ENCODE data around the gene LTC4S.
"Not testable (repeated sequence)": the region's sequence is repeated elsewhere in the genome, so short reads cannot be mapped to it uniquely, and the experiment has no call there.

Gene LTC4S

DNA sequence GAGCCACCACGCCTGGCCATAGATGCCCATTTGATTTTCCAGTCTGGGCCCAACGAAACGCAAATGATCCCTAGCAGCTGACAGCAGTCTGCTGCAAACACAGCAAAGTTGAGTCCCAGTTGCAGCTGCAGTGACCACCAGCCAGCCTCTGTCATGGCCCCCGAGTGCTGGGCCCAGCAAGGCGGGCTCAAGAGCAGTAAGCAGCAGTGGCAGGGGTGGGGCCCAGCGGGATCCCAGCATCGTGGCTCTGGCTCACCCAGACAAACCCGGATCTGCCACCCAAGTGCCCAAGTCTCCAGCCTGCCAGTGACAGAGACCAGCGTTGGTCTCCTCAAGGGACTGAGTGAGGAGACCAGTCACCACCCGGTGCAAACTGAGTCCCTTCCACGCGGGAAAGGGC, 6.9 kb upstream of the LTC4S start:
- no peak for ATAC-seq
- TF ChIP-seq PPARA (CRISPR knock-in tag; IDR thresholded peaks at IDR 0.05; ENCODE audit: borderline replicate concordance) (no peak), CREB5 (CRISPR knock-in tag; IDR thresholded peaks at IDR 0.05; ENCODE audit: low read depth) (no peak), TCF4 (CRISPR knock-in tag; IDR thresholded peaks at IDR 0.05; ENCODE audit: borderline replicate concordance) (no peak), CSDC2 (CRISPR knock-in tag; IDR thresholded peaks at IDR 0.05) (no peak)

- ATAC-seq, result no peak
- no peak for TF ChIP-seq BACH2 (CRISPR knock-in tag; IDR thresholded peaks at IDR 0.05; ENCODE audit: borderline replicate concordance)
- TF ChIP-seq RARB (CRISPR knock-in tag; IDR thresholded peaks at IDR 0.05), result no peak
- TF ChIP-seq ZNF8 (CRISPR knock-in tag; IDR thresholded peaks at IDR 0.05), result no peak
- TF ChIP-seq TOX (CRISPR knock-in tag; IDR thresholded peaks at IDR 0.05; ENCODE audit: borderline replicate concordance), result no peak
- no peak for TF ChIP-seq ZNF565 (CRISPR knock-in tag; conservative IDR thresholded peaks at IDR 0.05; ENCODE audit: low read depth)
- TF ChIP-seq, protein P1, sequence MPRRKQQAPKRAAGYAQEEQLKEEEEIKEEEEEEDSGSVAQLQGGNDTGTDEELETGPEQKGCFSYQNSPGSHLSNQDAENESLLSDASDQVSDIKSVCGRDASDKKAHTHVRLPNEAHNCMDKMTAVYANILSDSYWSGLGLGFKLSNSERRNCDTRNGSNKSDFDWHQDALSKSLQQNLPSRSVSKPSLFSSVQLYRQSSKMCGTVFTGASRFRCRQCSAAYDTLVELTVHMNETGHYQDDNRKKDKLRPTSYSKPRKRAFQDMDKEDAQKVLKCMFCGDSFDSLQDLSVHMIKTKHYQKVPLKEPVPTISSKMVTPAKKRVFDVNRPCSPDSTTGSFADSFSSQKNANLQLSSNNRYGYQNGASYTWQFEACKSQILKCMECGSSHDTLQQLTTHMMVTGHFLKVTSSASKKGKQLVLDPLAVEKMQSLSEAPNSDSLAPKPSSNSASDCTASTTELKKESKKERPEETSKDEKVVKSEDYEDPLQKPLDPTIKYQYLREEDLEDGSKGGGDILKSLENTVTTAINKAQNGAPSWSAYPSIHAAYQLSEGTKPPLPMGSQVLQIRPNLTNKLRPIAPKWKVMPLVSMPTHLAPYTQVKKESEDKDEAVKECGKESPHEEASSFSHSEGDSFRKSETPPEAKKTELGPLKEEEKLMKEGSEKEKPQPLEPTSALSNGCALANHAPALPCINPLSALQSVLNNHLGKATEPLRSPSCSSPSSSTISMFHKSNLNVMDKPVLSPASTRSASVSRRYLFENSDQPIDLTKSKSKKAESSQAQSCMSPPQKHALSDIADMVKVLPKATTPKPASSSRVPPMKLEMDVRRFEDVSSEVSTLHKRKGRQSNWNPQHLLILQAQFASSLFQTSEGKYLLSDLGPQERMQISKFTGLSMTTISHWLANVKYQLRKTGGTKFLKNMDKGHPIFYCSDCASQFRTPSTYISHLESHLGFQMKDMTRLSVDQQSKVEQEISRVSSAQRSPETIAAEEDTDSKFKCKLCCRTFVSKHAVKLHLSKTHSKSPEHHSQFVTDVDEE (CRISPR knock-in tag; IDR thresholded peaks at IDR 0.05), result no peak
- TF ChIP-seq PATZ1 (CRISPR knock-in tag; IDR thresholded peaks at IDR 0.05; ENCODE audit: borderline replicate concordance), result no peak
- no peak for TF ChIP-seq OSR1 (CRISPR knock-in tag; IDR thresholded peaks at IDR 0.05)
- TF ChIP-seq CREB5 (CRISPR knock-in tag; IDR thresholded peaks at IDR 0.05; ENCODE audit: low read depth), result no peak
- no peak for TF ChIP-seq ARNTL (CRISPR knock-in tag; IDR thresholded peaks at IDR 0.05; ENCODE audit: borderline replicate concordance, low read depth)
- TF ChIP-seq GLIS3 (CRISPR knock-in tag; IDR thresholded peaks at IDR 0.05), result no peak
- TF ChIP-seq ZC3H10 (CRISPR knock-in tag; IDR thresholded peaks at IDR 0.05), result no peak
- TF ChIP-seq POU6F1 (CRISPR knock-in tag; IDR thresholded peaks at IDR 0.05; ENCODE audit: borderline replicate concordance, low read depth), result no peak
- no peak for TF ChIP-seq CSDC2 (CRISPR knock-in tag; IDR thresholded peaks at IDR 0.05)
Measured at GRCh38 chr5:179788193-179788854, 5.5 kb upstream of the LTC4S start.

DNA sequence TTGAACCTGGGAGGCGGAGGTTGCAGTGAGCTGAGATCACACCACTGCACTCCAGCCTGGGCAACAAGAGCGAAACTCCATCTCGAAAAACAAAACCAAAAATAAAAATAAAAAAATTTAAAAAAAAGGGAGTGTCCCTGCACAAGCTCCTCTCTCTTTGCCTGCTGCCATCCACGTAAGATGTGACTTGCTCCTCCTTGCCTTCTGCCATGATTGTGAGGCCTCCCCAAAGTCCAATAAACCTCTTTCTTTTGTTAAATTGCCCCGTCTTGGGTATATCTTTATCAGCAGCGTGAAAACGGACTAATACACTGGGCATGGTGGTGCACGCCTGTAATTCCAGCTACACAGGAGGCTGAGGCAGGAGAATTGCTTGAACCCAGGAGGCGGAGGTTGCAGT, 4.5 kb upstream of the LTC4S start:
- ATAC-seq, result not testable (repeated sequence)

DNA sequence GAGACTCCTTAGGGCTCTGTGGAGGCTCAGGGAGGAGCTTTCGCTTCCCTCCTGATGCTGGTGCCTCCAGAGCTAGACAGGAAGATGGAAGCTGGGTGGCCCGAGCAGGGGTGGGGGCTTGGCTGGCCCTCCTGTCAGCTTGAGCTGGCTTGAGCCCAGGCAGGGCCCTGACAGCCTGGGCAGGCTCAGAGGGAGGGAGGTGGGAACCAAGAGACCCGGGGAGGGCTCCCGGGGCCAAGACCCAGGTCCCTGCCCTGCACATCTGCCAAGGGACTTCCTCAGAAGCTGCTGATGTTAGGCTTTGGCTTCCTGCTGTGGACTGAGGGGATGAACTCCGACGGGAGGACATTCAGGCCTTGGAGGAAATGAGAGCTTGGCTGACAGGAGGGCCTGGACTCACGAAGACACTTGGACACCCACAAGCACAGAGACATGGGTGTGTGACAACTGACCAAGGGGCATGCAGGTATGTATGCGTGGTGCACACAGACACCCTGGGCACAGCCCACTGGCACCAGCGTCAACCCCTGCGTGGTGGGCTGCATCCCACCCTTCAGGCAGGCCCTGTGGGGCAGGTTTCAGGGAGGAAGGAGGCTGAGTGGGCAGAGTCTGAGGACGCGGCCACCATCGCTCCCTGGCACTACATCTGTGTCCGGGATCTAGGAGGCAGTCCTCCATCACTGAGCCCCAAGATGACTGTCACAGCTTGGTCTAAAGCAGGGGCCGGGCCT, 1.7 kb upstream of the LTC4S start:
- TF ChIP-seq ISL1 (CRISPR knock-in tag; IDR thresholded peaks at IDR 0.05) (no peak), ESRRG (CRISPR knock-in tag; IDR thresholded peaks at IDR 0.05) (no peak), TCF4 (CRISPR knock-in tag; IDR thresholded peaks at IDR 0.05; ENCODE audit: borderline replicate concordance) (no peak), ZFP30 (CRISPR knock-in tag; IDR thresholded peaks at IDR 0.05) (no peak), PPARA (CRISPR knock-in tag; IDR thresholded peaks at IDR 0.05; ENCODE audit: borderline replicate concordance) (no peak), ZNF70 (CRISPR knock-in tag; IDR thresholded peaks at IDR 0.05) (no peak), CSDC2 (CRISPR knock-in tag; IDR thresholded peaks at IDR 0.05) (no peak), CREB5 (CRISPR knock-in tag; IDR thresholded peaks at IDR 0.05; ENCODE audit: low read depth) (no peak), ZC3H10 (CRISPR knock-in tag; IDR thresholded peaks at IDR 0.05) (no peak), BACH2 (CRISPR knock-in tag; IDR thresholded peaks at IDR 0.05; ENCODE audit: borderline replicate concordance) (no peak), ARNTL (CRISPR knock-in tag; IDR thresholded peaks at IDR 0.05; ENCODE audit: borderline replicate concordance, low read depth) (no peak), ZNF565 (CRISPR knock-in tag; conservative IDR thresholded peaks at IDR 0.05; ENCODE audit: low read depth) (no peak), ZNF8 (CRISPR knock-in tag; IDR thresholded peaks at IDR 0.05) (no peak), POU6F1 (CRISPR knock-in tag; IDR thresholded peaks at IDR 0.05; ENCODE audit: borderline replicate concordance, low read depth) (no peak), ZFP3 (CRISPR knock-in tag; IDR thresholded peaks at IDR 0.05) (no peak), RARB (CRISPR knock-in tag; IDR thresholded peaks at IDR 0.05) (no peak), GLIS3 (CRISPR knock-in tag; IDR thresholded peaks at IDR 0.05) (no peak)
- no peak for ATAC-seq

All from SK-N-SH treated with all-trans-retinoic acid at 6 μM for 48 hours (cell line).